Calu3 (cell line): Measurements from ENCODE around the gene MRTFA. TPM values are rescaled to one million over a fixed set of nuclear protein-coding genes. Genes with fewer than 3 reads are reported as not detected.

Experiments used
- BruUV-seq: library from RNA; stranded (reverse); fragments of 400-500 nt; replicated peaks from 2 replicates; lab custom pipeline; 2021; lab: Mats Ljungman, UMichigan
- CTCF ChIA-PET: fragments of 300-600 bp; sonication (Branson Sonifier 250); formaldehyde crosslinking; loops from one replicate; lab custom pipeline; 2022; ENCODE audit warnings: antibody characterized with exemption; lab: Charles Lee
- DNase-seq: peaks from one replicate; pipeline ENCODE4 v3.0.0; 2022
- H3K27ac Mint-ChIP-seq: one replicate; pipeline ENCODE4 v1.8.0; 2022; ENCODE audit warnings: mixed read lengths; ENCODE audit not compliant: unreplicated experiment
- H3K27me3 Mint-ChIP-seq: one replicate; pipeline ENCODE4 v1.8.0; 2022; ENCODE audit warnings: mixed read lengths; ENCODE audit not compliant: unreplicated experiment
- H3K36me3 Mint-ChIP-seq: one replicate; pipeline ENCODE4 v1.8.0; 2022; ENCODE audit warnings: mild to moderate bottlenecking, moderate library complexity, mixed read lengths; ENCODE audit not compliant: insufficient read depth, unreplicated experiment
- H3K4me1 Mint-ChIP-seq: one replicate; pipeline ENCODE4 v1.8.0; 2022; ENCODE audit warnings: mild to moderate bottlenecking, low read depth, mixed read lengths; ENCODE audit not compliant: unreplicated experiment
- H3K4me3 Mint-ChIP-seq: one replicate; pipeline ENCODE4 v1.8.0; 2022; ENCODE audit warnings: mild to moderate bottlenecking, low read depth, moderate library complexity, mixed read lengths; ENCODE audit not compliant: unreplicated experiment
- H3K9me3 Mint-ChIP-seq: one replicate; pipeline ENCODE4 v1.8.0; 2022; ENCODE audit warnings: low read depth, mixed read lengths; ENCODE audit not compliant: unreplicated experiment
- intact Hi-C: fragments of 100-400 bp; cut with micrococcal nuclease; formaldehyde crosslinking; loops from one replicate; pipeline ENCODE4 v1.10.0; 2022; ENCODE audit not compliant: unreplicated experiment
- total RNA-seq: library from RNA; stranded (reverse); gene quantifications from 2 replicates; pipeline ENCODE4 v1.2.3, GENCODE V29; 2022
- TF ChIP-seq, protein P1 (sequence below): fragments of 200-600 bp; IDR thresholded peaks from one replicate; pipeline ENCODE4 v1.8.0; 2022; ENCODE audit warnings: antibody characterized with exemption; ENCODE audit not compliant: unreplicated experiment

MRTFA gene
- total RNA-seq, 1 experiment from 2014 or later = 54.1 TPM

DNA sequence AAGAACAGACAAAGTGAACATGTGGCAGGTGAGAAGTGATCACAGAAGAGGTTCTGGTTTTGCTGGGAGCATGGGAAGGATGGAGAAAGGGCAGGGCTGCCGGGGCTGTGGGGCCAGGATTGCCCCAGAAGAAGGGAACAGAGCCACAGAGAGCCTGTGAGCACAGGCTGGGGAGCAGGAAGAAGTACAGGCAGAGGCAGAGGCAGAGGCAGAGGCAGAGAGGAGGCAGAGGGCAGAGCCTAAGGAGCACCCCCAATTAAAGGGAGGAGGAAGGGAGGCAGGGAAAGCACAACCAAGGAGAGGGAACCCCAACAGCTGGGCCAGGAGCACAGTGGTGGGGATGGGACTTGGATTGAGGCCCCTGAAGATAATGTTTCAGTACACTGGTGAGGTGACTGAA is 214.6 kb downstream of the MRTFA start:
- Mint-ChIP-seq H3K9me3 (no peaks in the 10 kb centered on the region), H3K27me3 (no peaks in the 10 kb centered on the region), H3K36me3 (peaks cover 12% of the 10 kb centered on the region), H3K4me3 (no peak overlapping the region), H3K27ac (no peak overlapping the region), H3K4me1 (no peaks in the 10 kb centered on the region)
- DNase-seq = no peak
- intact Hi-C loops = no loop called here
- CTCF ChIA-PET = no interaction called here
- no TSS peak for BruUV-seq
- TF ChIP-seq, protein P1, sequence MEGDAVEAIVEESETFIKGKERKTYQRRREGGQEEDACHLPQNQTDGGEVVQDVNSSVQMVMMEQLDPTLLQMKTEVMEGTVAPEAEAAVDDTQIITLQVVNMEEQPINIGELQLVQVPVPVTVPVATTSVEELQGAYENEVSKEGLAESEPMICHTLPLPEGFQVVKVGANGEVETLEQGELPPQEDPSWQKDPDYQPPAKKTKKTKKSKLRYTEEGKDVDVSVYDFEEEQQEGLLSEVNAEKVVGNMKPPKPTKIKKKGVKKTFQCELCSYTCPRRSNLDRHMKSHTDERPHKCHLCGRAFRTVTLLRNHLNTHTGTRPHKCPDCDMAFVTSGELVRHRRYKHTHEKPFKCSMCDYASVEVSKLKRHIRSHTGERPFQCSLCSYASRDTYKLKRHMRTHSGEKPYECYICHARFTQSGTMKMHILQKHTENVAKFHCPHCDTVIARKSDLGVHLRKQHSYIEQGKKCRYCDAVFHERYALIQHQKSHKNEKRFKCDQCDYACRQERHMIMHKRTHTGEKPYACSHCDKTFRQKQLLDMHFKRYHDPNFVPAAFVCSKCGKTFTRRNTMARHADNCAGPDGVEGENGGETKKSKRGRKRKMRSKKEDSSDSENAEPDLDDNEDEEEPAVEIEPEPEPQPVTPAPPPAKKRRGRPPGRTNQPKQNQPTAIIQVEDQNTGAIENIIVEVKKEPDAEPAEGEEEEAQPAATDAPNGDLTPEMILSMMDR = no peak

- H3K27ac Mint-ChIP-seq = no peak overlapping the region
- no peaks in the 10 kb centered on the region for H3K27me3 Mint-ChIP-seq
- peaks cover 20% of the 10 kb centered on the region for H3K36me3 Mint-ChIP-seq
- BruUV-seq = no TSS peak
- no peaks in the 10 kb centered on the region for H3K9me3 Mint-ChIP-seq
- H3K4me1 Mint-ChIP-seq = no peaks in the 10 kb centered on the region
- CTCF ChIA-PET = no interaction called here
- no peak overlapping the region for H3K4me3 Mint-ChIP-seq
- no peak for DNase-seq
- intact Hi-C loops = no loop called here
- TF ChIP-seq, protein P1 = no peak
Observed at GRCh38 chr22:40421082-40421350, 215.5 kb downstream of the MRTFA start.

DNA sequence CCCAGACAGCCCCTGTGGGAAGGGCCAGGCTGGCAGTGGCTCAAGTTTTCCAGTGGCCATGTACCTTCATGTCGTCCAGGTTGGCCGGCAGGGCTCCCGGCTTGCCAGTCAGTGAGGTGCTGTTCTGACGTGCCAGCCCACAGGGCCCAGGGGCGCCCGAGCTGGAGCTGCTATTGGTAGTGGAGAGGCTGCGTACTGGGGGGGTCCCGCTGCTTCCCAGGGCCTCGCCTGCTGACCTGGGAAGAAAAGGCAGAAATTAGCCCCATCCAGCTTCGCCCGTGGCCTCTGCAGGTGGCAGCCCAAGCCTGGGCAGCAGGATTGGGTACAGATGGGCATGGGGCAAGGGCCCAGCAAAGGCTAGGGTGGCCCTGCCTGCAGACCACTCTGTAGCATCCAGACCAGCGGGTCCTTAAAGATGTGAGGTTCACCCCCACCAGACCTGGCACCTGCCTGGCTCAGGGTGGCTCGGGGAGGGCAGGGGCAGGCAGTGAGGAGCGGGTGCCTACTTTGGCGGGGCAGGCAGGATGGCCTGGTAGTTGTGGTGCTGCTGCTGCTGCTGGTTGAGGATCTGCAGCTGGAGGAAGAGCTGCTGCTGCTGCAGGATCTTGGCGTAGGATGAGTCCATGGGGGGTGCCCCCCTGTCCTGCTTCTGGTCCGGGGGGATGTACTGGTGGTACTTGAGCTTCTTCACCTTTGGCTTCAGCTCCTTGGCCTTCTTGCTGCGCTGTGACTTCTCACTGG is 216.0 kb downstream of the MRTFA start:
- intact Hi-C loops = no loop called here
- no peaks in the 10 kb centered on the region for H3K9me3 Mint-ChIP-seq
- H3K4me1 Mint-ChIP-seq = no peaks in the 10 kb centered on the region
- CTCF ChIA-PET = interaction anchor here (0.8 kb wide), 1 partner anchor 24 kb away, joined by 3 read pairs; no protein-coding TSS in a partner anchor
- H3K36me3 Mint-ChIP-seq = peaks cover 22% of the 10 kb centered on the region
- no peak overlapping the region for H3K4me3 Mint-ChIP-seq
- no peak for DNase-seq
- no TSS peak for BruUV-seq
- TF ChIP-seq, protein P1 = no peak
- H3K27ac Mint-ChIP-seq = no peak overlapping the region
- no peaks in the 10 kb centered on the region for H3K27me3 Mint-ChIP-seq

DNA sequence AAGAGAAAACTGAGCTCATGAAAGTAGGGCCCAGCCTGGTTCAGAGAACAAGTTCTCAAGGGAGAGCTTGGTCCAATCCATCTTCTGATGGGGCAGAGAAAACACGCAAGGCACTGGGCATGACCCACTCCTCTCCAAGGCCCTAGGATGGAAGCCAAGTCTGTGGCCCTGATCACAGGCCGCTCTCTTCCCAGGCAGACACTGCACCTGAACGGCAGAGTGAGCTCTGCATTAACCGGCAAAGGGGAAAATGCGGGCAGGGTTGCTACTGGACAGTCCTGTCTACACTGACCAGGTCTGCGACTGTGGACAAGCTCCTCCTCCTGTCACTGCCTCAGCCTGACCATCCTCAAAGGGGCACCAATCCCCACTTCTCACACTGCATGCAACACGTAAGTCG is 216.8 kb downstream of the MRTFA start:
- H3K4me3 Mint-ChIP-seq = no peak overlapping the region
- H3K27ac Mint-ChIP-seq = no peak overlapping the region
- intact Hi-C loops = no loop called here
- BruUV-seq = no TSS peak
- no peaks in the 10 kb centered on the region for H3K27me3 Mint-ChIP-seq
- CTCF ChIA-PET = interaction anchor here (0.8 kb wide), 2 partner anchors 23 to 232 kb away, joined by 3 read pairs; no protein-coding TSS in a partner anchor
- no peak for DNase-seq
- TF ChIP-seq, protein P1 = no peak
- H3K9me3 Mint-ChIP-seq = no peaks in the 10 kb centered on the region
- peaks cover 28% of the 10 kb centered on the region for H3K36me3 Mint-ChIP-seq
- H3K4me1 Mint-ChIP-seq = no peaks in the 10 kb centered on the region
